ENCODE results near the gene ZNF107.

GRCh38 chr7:64656489-64656888, 9.4 kb upstream of the ZNF107 start:
- TF ChIP-seq CTCF (conservative IDR thresholded peaks at IDR 0.05; ENCODE audit: low read depth, low read length) (no peak), RAD21 (IDR thresholded peaks at IDR 0.05; ENCODE audit: low read length) (no peak), POLR2A (IDR thresholded peaks at IDR 0.05; ENCODE audit: low read depth, low read length) (no peak), MXI1 (IDR thresholded peaks at IDR 0.05; ENCODE audit: borderline replicate concordance, low read depth, low read length) (no peak), RFX5 (IDR thresholded peaks at IDR 0.05; ENCODE audit: low read depth, low read length) (no peak), CEBPB (IDR thresholded peaks at IDR 0.05; ENCODE audit: low read depth, low read length) (no peak), USF2 (IDR thresholded peaks at IDR 0.05; ENCODE audit: low read depth, low read length) (no peak), MAZ (IDR thresholded peaks at IDR 0.05; ENCODE audit: borderline replicate concordance, low read depth, low read length) (no peak), MAFK (IDR thresholded peaks at IDR 0.05; ENCODE audit: low read depth, low read length) (no peak), ELK1 (IDR thresholded peaks at IDR 0.05; ENCODE audit: borderline replicate concordance, low read depth, low read length) (no peak), SMC3 (IDR thresholded peaks at IDR 0.05; ENCODE audit: low read depth, low read length) (no peak), FOS (IDR thresholded peaks at IDR 0.05; ENCODE audit: low read depth, low read length) (no peak)
